Muscle of back (tissue), 11 donors: Measurements from ENCODE around the gene EPB41L3. TPM values are rescaled to one million over a fixed set of nuclear protein-coding genes. Genes with fewer than 3 reads are reported as not detected.
"Not testable (repeated sequence)": the region's sequence is repeated elsewhere in the genome, so short reads cannot be mapped to it uniquely, and the experiment has no call there.

Source experiments
- DNase-seq, 3 donors: peaks; one replicate each; pipeline versions ENCODE4 v3.0.0 to v3.0.0-alpha.2; 2013
- polyA plus RNA-seq, 10 donors: library from polyadenylated mRNA; unstranded; fragments of 120-200 nt; gene quantifications; one replicate each; pipeline ENCODE4 v1.2.1, GENCODE V29; 2013; ENCODE audit not compliant: insufficient read length in 10 of 10

The EPB41L3 gene
- polyA plus RNA-seq, 10 donors: 82.9 to 139 (median 98.9) TPM

- DNase-seq: no peak
These were observed 40.1 kb downstream of the EPB41L3 start for GRCh38 chr18:5503740-5504139.

- DNase-seq: no peak
These were observed 43.4 kb downstream of the EPB41L3 start for GRCh38 chr18:5500158-5500939.

GRCh38 chr18:5498452-5498851 lies 45.3 kb downstream of the EPB41L3 start:
- DNase-seq: no peak

- no peak for DNase-seq
These were observed 47.5 kb downstream of the EPB41L3 start for GRCh38 chr18:5496305-5496704.

- DNase-seq: no peak
These were observed 52.9 kb downstream of the EPB41L3 start for GRCh38 chr18:5490753-5491480.

- DNase-seq: peak in 1 of 3 donors; percentile 45
These were observed 55.0 kb downstream of the EPB41L3 start for GRCh38 chr18:5488844-5489243.

- not testable (repeated sequence) for DNase-seq
These were observed 55.8 kb downstream of the EPB41L3 start for GRCh38 chr18:5488044-5488443.

GRCh38 chr18:5484526-5484925 lies 59.3 kb downstream of the EPB41L3 start:
- no peak for DNase-seq

- no peak for DNase-seq
These were observed 62.2 kb downstream of the EPB41L3 start for GRCh38 chr18:5481621-5482020.

GRCh38 chr18:5478261-5478660 lies 65.5 kb downstream of the EPB41L3 start:
- no peak for DNase-seq

GRCh38 chr18:5476961-5477800 lies 66.6 kb downstream of the EPB41L3 start:
- no peak for DNase-seq

- peak in 1 of 3 donors; percentile 35 for DNase-seq
These were observed 68.5 kb downstream of the EPB41L3 start for GRCh38 chr18:5475267-5475666.

- DNase-seq: no peak
These were observed 74.5 kb downstream of the EPB41L3 start for GRCh38 chr18:5469340-5469739.

- DNase-seq: no peak
These were observed 75.4 kb downstream of the EPB41L3 start for GRCh38 chr18:5468394-5468793.

GRCh38 chr18:5467671-5468070 lies 76.1 kb downstream of the EPB41L3 start:
- DNase-seq: no peak

GRCh38 chr18:5466256-5466655 lies 77.5 kb downstream of the EPB41L3 start:
- DNase-seq: peak in 1 of 3 donors; percentile 28

GRCh38 chr18:5464251-5464650 lies 79.5 kb downstream of the EPB41L3 start:
- no peak for DNase-seq

GRCh38 chr18:5463831-5464230 lies 80.0 kb downstream of the EPB41L3 start:
- DNase-seq: no peak

GRCh38 chr18:5463390-5463789 lies 80.4 kb downstream of the EPB41L3 start:
- peak; percentile 37 to 66 (median 64) for DNase-seq

- DNase-seq: no peak
These were observed 81.6 kb downstream of the EPB41L3 start for GRCh38 chr18:5462227-5462626.

- no peak for DNase-seq
These were observed 82.8 kb downstream of the EPB41L3 start for GRCh38 chr18:5461041-5461440.

- DNase-seq: no peak
These were observed 86.3 kb downstream of the EPB41L3 start for GRCh38 chr18:5457462-5457957.
